Type B pancreatic cell (in vitro differentiated cells): Measurements from ENCODE around the gene HSPB7. TPM values are rescaled to one million over a fixed set of nuclear protein-coding genes. Genes with fewer than 3 reads are reported as not detected.
"Not testable (repeated sequence)": the region's sequence is repeated elsewhere in the genome, so short reads cannot be mapped to it uniquely, and the experiment has no call there.

Source experiments
- DNase-seq: peaks from one replicate; pipeline ENCODE4 v3.0.0; 2021; ENCODE audit warnings: mixed read lengths; ENCODE audit not compliant: unreplicated experiment; ENCODE audit errors: extremely low spot score
- H3K27ac Mint-ChIP-seq: 2 replicates; pipeline ENCODE4 v1.8.0; 2021; ENCODE audit warnings: mild to moderate bottlenecking, mixed read lengths
- H3K27me3 Mint-ChIP-seq: 2 replicates; pipeline ENCODE4 v1.8.0; 2021; ENCODE audit warnings: mixed read lengths
- H3K36me3 Mint-ChIP-seq: 2 replicates; pipeline ENCODE4 v1.8.0; 2021; ENCODE audit warnings: mixed read lengths
- H3K4me1 Mint-ChIP-seq: one replicate; pipeline ENCODE4 v1.8.0; 2021; ENCODE audit warnings: mixed read lengths; ENCODE audit not compliant: unreplicated experiment
- H3K4me3 Mint-ChIP-seq: 2 replicates; pipeline ENCODE4 v1.8.0; 2021; ENCODE audit warnings: mild to moderate bottlenecking, mixed read lengths
- H3K9me3 Mint-ChIP-seq: 2 replicates; pipeline ENCODE4 v1.8.0; 2021; ENCODE audit warnings: mixed read lengths
- total RNA-seq: library from RNA; stranded (reverse); gene quantifications from 2 replicates; pipeline ENCODE4 v1.2.1, GENCODE V29; 2021; ENCODE audit warnings: low replicate concordance
- TF ChIP-seq, protein P1 (sequence below): fragments of 200-600 bp; sonication (generic); conservative IDR thresholded peaks from 2 replicates; pipeline ENCODE4 v1.5.0; 2021; ENCODE audit warnings: antibody characterized with exemption, mild to moderate bottlenecking

Gene HSPB7
- total RNA-seq, 1 donor from 2014 or later, result 0.48 TPM

DNA sequence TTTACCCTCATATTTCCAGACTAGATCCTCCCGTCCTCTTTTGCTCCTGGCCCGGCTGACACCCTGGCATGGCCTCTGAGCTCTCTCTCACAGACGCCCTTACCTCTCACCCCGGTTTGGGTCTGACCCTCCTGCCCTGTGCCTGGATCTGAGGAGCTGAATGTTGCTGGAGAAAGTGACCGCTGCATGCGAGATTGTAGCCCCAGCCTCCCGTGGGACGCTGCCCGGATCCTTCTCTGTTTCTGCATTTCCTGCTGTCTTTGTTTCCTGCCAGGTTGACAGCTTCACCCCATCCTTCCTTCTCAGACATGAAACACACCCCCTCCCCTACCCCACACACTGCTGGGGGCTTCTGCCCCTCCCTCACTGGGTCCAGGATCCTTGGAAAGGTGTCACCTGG is 46.1 kb upstream of the HSPB7 start:
- DNase-seq, result no peak
- TF ChIP-seq, protein P1, sequence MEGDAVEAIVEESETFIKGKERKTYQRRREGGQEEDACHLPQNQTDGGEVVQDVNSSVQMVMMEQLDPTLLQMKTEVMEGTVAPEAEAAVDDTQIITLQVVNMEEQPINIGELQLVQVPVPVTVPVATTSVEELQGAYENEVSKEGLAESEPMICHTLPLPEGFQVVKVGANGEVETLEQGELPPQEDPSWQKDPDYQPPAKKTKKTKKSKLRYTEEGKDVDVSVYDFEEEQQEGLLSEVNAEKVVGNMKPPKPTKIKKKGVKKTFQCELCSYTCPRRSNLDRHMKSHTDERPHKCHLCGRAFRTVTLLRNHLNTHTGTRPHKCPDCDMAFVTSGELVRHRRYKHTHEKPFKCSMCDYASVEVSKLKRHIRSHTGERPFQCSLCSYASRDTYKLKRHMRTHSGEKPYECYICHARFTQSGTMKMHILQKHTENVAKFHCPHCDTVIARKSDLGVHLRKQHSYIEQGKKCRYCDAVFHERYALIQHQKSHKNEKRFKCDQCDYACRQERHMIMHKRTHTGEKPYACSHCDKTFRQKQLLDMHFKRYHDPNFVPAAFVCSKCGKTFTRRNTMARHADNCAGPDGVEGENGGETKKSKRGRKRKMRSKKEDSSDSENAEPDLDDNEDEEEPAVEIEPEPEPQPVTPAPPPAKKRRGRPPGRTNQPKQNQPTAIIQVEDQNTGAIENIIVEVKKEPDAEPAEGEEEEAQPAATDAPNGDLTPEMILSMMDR, result no peak
- H3K36me3 Mint-ChIP-seq, result no peaks in the 10 kb centered on the region
- H3K27ac Mint-ChIP-seq, result peak overlapping the region; percentile 57
- H3K27me3 Mint-ChIP-seq, result peaks cover 3% of the 10 kb centered on the region
- H3K4me1 Mint-ChIP-seq, result peaks cover 35% of the 10 kb centered on the region
- H3K4me3 Mint-ChIP-seq, result no peak overlapping the region
- H3K9me3 Mint-ChIP-seq, result no peaks in the 10 kb centered on the region

DNA sequence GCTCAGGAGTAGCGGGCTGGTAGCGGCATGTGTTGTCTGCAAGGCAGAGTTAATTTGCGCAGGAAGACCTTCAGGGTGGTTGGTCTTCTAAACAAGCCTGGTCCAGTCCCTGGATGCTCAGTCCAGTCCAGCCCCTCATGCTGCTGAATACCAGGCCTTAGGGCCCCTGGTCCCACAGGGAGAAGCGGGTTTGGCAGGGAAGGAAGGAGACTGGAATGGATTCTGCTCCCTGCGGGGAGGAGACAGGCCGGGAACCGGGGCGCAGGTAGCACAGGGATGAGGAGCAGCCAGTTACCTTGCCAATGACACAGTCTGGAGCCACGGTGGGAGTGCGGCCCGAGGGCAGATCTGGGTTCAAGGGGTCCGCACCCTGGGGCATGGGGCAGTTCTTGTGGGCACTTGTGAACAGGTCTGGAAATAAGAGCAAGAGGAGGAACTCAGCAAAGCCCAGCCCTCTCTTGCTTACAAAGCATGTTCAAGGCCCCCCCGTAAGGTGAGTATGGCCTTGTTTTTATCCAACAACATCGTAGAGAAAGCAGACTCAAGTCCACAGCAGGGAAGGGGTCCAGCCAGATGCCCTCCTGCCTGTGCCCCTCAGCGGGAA is 45.5 kb upstream of the HSPB7 start:
- TF ChIP-seq, protein P1, result no peak
- DNase-seq, result no peak
- Mint-ChIP-seq H3K4me3 (no peak overlapping the region), H3K27ac (peak overlapping the region; percentile 57), H3K4me1 (peaks cover 35% of the 10 kb centered on the region), H3K9me3 (no peaks in the 10 kb centered on the region), H3K27me3 (peaks cover 3% of the 10 kb centered on the region), H3K36me3 (no peaks in the 10 kb centered on the region)

DNA sequence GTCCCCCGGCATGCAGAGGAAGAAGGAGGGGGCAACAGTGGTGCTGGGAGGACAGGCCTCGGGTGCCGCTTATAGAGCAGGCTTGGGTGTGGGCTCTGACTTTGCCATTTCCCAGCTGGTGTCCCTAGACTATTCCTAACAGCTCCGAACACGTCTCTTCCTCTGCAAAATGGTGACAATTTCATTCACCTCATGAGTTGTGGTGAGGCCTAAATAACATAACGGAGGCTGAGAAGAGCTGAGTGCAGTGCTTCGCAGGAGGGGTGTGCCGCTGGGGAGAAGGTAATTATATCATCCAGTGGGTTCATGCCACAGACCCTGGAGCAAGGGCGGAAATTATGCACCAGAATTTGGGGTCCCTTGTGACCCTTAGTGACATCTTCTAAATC is 44.8 kb upstream of the HSPB7 start:
- H3K4me1 Mint-ChIP-seq, result peaks cover 34% of the 10 kb centered on the region
- DNase-seq, H3K36me3 Mint-ChIP-seq, H3K9me3 Mint-ChIP-seq, H3K27me3 Mint-ChIP-seq, H3K27ac Mint-ChIP-seq, H3K4me3 Mint-ChIP-seq: not testable (repeated sequence)

DNA sequence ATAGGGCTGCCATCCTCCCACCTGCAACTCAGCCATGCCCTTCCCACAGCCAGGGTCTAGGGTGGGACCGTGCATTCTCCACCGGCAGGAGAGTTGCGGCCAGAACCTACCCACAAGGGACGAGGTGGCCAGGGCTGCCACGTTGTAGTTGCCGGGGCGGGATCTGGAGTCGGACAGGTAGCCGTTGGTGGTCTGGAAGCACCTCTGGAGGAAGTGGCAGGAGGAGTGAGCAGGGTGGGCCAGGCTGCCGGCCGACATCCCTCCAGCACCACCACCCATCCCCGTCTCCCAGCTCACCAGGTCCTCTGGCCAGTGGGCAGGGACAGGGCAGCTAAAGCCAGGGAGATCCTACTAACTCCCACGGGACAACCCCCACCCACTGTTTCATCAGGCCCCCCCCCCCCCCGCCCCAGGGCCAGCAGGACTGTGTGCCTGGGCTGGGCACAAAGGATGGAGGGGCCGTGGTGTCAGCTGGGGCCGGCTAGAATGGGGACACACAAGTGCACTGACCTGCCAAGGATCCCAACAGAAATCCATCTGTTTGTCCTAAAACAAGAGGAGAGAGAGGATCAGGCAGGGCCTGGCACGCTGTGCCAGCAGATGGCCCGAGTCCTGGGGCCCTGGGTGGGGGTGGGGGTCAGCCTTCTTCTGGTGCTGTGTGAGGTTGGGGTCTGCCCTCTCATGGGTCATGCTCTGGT is 44.3 kb upstream of the HSPB7 start:
- H3K4me3 Mint-ChIP-seq, H3K36me3 Mint-ChIP-seq, H3K27me3 Mint-ChIP-seq, H3K27ac Mint-ChIP-seq, H3K9me3 Mint-ChIP-seq, DNase-seq: not testable (repeated sequence)
- peaks cover 29% of the 10 kb centered on the region for H3K4me1 Mint-ChIP-seq

DNA sequence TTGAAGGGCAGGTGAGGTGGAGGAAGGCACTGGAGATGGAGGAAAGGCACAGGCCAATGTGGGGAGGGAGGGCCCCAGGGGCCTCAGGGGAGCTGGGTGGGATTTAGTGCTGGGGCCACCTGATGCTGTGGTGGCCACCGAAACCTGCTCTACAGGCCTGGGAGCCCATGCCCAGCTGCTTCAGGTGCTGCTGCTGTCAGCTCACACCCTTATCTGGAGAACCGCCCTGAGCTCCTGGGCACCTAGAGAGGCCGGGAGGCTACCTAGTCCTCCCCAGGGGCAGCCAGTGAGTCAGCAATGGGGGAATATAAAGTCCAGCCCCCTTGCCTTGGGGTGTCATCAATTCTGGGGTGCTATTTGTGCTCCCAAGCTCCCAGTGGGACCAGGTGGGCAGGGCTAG is 43.4 kb upstream of the HSPB7 start:
- Mint-ChIP-seq H3K36me3 (no peaks in the 10 kb centered on the region), H3K4me1 (peaks cover 30% of the 10 kb centered on the region), H3K4me3 (peak overlapping the region; percentile 60), H3K27ac (peak overlapping the region; percentile 9), H3K9me3 (no peaks in the 10 kb centered on the region), H3K27me3 (peaks cover 3% of the 10 kb centered on the region)
- TF ChIP-seq, protein P1, result no peak
- DNase-seq, result no peak

DNA sequence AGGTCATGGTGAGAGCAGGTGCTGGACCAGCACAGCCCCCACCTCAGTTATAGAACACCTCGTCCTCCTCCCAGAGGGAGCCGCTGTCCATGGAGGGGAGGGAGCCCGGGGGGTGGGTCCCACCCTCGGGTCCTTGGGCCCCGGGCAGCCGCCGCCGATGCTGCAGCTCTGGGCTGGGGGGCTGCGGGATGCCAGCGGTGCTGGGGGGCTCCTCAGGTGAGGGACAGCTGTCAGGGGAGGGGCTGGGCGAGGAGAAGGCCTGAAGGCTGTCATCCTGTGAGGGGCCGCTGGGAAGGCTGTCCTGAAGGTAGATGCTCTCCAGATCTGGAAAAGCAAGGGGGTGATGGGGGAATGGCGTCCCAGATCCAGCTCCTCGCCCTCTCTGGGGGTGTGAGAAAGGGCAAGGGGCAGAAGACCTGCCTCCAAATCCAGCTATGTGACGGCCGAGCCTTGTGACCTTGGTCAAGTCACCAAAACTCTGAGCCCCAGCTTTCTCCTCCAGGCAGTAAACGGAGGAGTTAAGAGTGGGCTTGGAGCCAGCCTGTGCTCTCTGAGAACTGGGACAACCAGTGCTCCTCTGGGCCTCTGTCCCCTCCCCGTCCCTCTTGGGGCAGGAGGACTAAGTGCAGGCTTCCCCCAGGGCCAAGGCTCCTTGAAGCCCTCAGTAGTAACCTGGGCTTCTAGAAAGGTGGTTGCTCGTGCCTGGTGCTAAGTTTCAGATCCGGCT is 40.7 kb upstream of the HSPB7 start:
- DNase-seq, H3K9me3 Mint-ChIP-seq, H3K4me3 Mint-ChIP-seq, H3K36me3 Mint-ChIP-seq, H3K27me3 Mint-ChIP-seq, H3K27ac Mint-ChIP-seq: not testable (repeated sequence)
- H3K4me1 Mint-ChIP-seq, result peaks cover 17% of the 10 kb centered on the region

DNA sequence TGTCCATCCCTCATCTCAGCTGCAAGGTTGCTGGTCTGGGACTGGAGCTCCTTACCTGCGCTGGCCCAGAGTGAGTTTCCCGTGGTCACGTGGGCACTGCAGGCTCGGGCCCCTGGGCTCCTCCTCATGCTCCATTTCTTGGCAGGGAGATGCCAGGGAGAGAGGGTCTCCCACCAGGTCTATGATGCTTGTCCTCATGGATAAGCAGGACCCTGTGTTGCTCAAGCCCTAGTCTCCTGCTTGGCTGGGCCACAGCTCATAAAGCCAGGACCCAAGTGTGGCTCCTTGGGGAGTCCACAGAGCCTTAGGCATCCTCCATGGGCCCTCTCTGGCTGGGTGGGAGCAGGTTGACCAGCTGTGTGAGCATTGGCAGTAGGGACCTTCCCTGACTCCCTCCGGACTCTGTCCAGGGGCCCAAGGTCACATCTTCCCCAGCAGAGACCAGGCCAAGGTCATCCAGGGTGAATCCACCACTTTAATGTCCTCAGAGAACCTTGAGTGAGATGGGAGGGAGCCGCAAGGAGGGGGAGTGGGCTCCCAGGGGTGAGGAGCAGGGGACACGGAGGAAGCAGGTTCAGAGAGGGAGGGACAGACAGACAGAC is 39.6 kb upstream of the HSPB7 start:
- H3K4me3 Mint-ChIP-seq, H3K27me3 Mint-ChIP-seq, H3K9me3 Mint-ChIP-seq, DNase-seq, H3K36me3 Mint-ChIP-seq, H3K27ac Mint-ChIP-seq: not testable (repeated sequence)
- H3K4me1 Mint-ChIP-seq, result peaks cover 16% of the 10 kb centered on the region

DNA sequence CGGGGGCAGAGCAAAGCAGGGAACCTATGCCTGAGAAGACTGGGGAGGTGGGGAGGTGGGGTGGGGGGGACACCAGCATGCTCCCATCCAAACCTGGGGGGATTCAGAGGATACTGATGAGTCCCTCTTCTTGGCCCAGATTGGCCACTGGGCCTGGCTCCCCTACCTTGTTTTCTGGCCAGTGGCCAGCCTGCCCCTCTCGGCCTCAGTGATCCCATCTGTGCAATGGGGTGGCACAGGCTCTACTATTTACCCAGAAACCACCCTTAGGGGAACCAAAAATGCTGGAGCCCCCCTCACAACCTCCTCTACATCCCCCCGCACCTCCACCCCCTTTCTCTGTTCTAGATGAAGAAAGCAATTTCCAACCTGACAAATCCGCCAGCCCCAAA is 38.7 kb upstream of the HSPB7 start:
- Mint-ChIP-seq H3K27ac (peak overlapping the region; percentile 68), H3K4me1 (peaks cover 16% of the 10 kb centered on the region)
- H3K36me3 Mint-ChIP-seq, H3K4me3 Mint-ChIP-seq, H3K27me3 Mint-ChIP-seq, DNase-seq, H3K9me3 Mint-ChIP-seq: not testable (repeated sequence)
